ENCODE data around the gene SH3GL2.

Gene SH3GL2

DNA sequence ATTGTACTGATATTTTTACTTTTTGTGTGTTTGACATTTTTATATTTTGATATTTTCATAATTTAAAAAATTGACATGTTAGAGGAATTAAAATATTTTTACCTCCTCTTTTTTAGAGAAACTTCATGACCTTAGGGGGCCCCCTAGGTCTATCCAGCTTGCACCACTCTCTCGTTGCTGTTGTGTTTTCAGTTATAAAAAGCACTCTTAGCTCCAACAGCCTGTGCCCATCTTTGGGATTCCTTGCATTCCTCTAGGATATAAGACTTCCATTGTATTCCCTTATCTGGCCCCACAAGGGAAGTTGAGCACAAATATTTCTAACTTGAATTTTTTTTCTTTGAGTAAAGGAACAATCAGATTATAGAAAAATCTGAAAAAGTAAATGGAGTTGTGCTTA, 245.3 kb downstream of the SH3GL2 start:
- no peak for DNase-seq

DNA sequence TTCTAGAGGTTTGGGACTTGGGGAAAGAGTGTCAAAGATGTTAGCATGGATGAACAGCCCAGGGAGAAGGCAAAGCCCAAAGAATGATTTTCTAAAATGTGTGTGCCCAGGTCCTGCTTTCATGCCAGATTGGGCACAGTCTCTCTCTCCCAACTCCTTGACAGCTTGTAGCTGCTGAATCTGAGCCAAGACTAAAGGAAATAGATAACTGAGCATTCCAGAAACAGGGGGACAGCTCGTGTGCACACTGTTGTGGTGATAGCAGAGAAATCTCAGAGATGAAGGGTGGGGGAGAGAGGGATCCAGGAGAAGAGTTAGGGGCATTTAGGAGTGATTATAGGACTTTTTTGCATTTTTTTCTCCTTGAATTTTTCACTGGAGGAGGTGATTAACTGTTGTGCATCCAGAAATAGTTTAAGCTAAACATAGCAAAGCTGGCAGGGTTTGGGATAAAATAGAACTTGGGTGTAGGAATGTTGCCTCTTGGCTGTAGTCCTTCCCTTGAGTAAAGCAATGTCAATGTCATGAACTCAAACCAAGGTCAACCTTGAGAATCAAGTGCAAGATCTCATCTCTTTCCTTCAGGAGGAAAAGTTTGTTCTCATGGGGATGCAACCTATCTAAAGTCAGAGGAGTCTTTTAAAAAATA, 245.9 kb downstream of the SH3GL2 start:
- DNase-seq: no peak

DNA sequence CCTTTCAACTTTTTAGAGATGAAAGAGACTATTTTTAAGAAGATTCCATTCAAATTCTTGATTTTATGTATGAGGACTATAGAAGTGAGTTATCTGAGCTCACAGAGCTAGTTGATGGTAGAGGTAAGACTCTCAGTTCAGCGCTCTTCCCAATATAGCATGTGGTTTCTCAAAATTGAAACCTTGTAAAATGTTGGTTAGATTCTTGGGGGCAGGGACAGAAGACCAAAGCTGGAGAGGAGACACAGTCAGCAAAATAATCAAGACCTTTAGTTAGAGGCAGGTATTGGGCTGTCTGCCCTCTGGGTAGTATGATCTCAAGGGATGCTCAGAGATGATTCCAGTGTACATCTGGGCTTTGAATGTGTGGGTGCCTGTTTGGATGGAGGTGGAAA, 246.4 kb downstream of the SH3GL2 start:
- no peak for DNase-seq

DNA sequence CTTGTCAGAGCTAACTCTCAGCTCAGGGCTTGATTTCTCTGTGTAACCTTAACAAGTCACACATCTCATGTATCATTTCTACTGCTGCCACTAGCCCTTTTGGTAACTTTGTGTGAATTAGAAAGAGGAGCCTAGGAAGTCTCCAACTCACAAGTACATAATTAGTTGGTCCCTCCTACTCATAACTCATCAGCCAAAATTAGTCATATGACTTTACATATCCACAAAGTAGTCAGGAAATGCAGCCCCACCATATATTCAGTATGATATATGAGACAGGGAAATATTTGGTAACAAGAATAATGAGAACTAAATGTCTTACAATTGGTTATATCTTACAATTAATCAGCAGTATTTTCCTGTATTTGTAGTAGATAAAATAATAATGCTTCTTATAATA, 250.2 kb downstream of the SH3GL2 start:
- no peak for DNase-seq

DNA sequence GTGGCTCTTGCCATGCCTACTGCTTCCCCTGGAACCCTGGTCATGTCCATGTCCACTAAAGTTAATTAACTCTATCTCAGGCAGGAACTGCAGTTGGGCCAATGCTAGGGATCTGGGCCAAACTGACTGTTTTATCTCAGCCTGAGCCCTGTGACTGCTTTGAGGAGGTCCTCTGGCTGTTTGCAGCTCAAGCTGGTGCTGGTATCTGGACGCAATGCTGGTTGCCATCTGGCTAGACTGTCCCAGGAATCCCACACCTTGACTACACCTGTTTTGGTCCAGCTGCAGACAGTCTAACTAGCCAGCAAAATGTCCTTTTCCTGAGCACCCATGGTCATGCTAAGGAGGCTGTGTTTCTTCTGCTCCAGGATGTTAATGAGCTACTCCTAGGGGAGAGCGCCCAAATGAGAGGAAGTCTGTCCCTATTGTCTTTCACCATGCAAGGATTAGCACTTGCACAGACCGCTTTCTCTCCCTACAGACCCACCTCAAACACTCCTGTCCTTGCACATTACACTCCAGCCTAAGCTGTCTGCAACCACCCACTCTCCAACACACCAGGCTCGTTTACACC, 251.0 kb downstream of the SH3GL2 start:
- no peak for DNase-seq

DNA sequence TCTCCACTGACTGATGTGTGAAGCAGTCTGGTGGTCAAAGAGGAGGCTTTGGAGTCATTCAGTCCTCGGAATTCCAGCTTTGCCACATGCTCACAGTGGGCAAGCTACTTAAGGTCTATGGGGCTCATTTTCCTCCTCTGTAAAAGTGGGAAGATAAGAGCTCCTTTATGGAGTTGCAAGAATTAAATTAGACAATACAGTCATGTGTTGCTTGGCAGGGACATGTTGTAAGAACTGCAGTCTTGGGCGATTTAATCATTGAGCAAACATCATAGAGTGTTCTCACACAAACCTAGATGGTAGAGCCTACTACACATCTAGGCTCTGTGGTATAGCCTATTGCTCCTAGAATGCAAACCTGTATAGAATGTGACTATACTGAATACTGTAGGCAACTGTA, 253.9 kb downstream of the SH3GL2 start:
- no peak for DNase-seq

DNA sequence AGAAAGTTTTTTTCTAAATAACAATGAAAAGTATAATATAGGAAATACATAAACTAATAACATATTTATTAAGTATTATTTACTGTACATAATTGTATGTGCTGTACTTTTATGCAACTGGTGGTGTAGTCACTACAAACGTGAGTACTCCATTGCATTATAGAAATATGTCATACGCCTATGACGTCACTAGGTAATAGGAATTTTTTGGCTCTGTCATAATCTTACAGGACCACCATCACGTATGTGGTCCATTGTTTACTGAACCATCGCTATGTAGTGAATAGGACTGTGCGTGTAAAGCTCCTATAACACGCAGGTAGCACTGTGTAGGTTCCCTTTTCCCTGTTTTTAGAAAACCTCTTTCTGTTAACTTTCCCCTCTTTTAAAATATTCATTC, 255.0 kb downstream of the SH3GL2 start:
- no peak for DNase-seq

DNA sequence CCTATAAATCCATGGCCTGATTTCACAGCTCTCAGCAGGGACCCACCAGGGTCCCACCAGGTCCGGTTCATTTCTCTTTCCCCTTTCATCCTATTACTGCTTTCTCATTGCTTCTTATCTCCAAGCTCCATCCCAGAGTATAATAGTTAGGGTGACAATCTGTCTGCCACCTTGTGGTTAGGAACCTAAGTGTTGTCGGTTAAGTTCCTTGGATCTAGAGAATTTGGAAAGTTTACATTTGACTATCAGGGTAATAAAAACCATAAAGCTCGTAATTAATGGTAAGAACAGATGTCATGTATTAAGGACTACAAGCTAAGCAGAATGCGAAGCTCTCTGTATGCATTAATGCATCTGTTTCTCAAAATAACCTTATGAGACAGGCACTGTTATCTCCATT, 259.1 kb downstream of the SH3GL2 start:
- DNase-seq: no peak

DNA sequence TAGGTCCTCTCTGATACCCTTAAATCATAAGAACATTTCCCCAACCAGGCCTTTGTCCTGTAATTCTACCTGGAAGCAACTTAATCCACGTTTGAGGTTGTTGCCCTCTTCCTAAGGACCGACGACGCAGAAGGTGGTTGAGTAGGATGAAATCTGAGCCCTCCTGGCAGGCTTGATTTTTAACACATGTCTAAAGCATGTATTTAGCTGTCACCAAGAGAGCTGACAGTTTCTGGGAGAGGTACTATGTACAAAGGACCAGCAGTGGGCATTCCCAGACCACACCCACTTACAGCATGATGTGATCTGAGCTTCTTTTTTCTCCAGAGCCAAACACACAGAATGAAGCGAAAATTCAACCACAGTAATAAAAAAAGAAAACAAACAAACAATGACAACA, 260.9 kb downstream of the SH3GL2 start:
- no peak for DNase-seq

DNA sequence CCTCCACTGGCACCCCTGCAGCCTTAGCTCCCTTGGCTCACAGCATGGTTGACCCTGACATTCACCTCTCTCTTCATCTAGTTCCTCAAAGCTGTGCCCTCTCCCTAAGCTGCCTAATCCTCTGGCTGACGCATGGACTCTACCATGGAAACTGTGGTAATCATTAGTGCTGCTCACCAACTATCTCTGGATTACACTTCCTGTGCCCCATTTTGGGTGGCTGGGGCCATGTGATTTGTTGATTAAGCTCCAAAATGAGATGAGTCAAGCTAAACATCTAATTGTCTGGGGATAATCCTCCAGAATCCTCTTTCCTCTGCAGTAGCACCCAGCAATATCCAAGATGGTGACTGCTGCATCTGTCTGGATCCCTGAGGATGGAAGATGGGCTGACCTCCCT, 264.4 kb downstream of the SH3GL2 start:
- DNase-seq: no peak
